A549 (cell line): ENCODE results near the gene RGMA. TPM values are rescaled to one million over a fixed set of nuclear protein-coding genes. Genes with fewer than 3 reads are reported as not detected.

Experiments used
- ATAC-seq, 2 experiments: fragments of 200-7000 bp in 1 of 2; fragments of >200 bp in 1 of 2; cut with Nextera tagmentation in 1 of 2; cut with Tn5 transposase in 1 of 2; 3 replicates each; pipeline versions ENCODE4 v1.8.0 to v1.9.1; 2018 to 2020; ENCODE audit warnings: mild to moderate bottlenecking in 1 of 2, moderate library complexity in 1 of 2
- CTCF ChIA-PET: fragments of 300-600 bp; sonication (Branson Sonifier 250); formaldehyde crosslinking; extraction: SDS; loops from one replicate; lab custom pipeline; 2021; ENCODE audit warnings: antibody characterized with exemption, inconsistent platforms; lab: Yijun Ruan, JAX
- POLR2A ChIA-PET: fragments of 350-600 bp; formaldehyde crosslinking; extraction: SDS; loops from one replicate; lab custom pipeline; 2021; ENCODE audit warnings: antibody characterized with exemption, inconsistent platforms; lab: Yijun Ruan, JAX
- DNase-seq, 2 experiments: peaks; one replicate each; pipeline versions ENCODE4 v3.0.0 to v3.0.0-alpha.2; 2011 to 2016; ENCODE audit warnings: low read depth in 1 of 2, low spot score in 1 of 2
- FAIRE-seq: peaks from 2 replicates; lab custom pipeline; 2011; peaks lifted over from hg19 to GRCh38; lab: Jason Lieb, UNC
- H3K27ac ChIP-seq, 2 experiments: fragments of >200 bp; sonication (Bioruptor Twin); formaldehyde crosslinking; 3 replicates each; pipeline ENCODE4 v1.5.1; 2016 to 2017
- H3K4me1 ChIP-seq: fragments of >200 bp; sonication (Bioruptor Twin); formaldehyde crosslinking; 3 replicates; pipeline ENCODE4 v1.6.1; 2016
- H3K4me2 ChIP-seq: fragments of >200 bp; sonication (Bioruptor Twin); formaldehyde crosslinking; 3 replicates; pipeline ENCODE4 v1.6.1; 2016
- H3K4me3 ChIP-seq: fragments of >200 bp; sonication (Bioruptor Twin); formaldehyde crosslinking; 3 replicates; pipeline ENCODE4 v1.5.1; 2016
- H3K9me3 ChIP-seq: fragments of >200 bp; sonication (Bioruptor Twin); formaldehyde crosslinking; 3 replicates; pipeline ENCODE4 v1.6.1; 2016
- ATOH8 ChIP-seq: fragments of 250-450 bp; sonication (Bioruptor Pico); IDR thresholded peaks from 2 replicates; pipeline ENCODE4 v1.5.0; 2020; ENCODE audit warnings: low read depth, mild to moderate bottlenecking, moderate library complexity
- BCL3 ChIP-seq: fragments of >200 bp; sonication (Bioruptor Twin); formaldehyde crosslinking; IDR thresholded peaks from 3 replicates; pipeline ENCODE4 v1.6.1; 2016
- CBX8 ChIP-seq: fragments of 200-600 bp; sonication (generic); IDR thresholded peaks from 2 replicates; pipeline ENCODE4 v1.6.1; 2016
- EHMT2 ChIP-seq: fragments of 200-600 bp; sonication (generic); IDR thresholded peaks from 2 replicates; pipeline ENCODE4 v1.6.1; 2016; ENCODE audit warnings: antibody characterized with exemption, low read depth, mild to moderate bottlenecking, moderate library complexity
- ELK1 ChIP-seq: fragments of 150-350 bp; IDR thresholded peaks from 2 replicates; pipeline ENCODE4 v1.6.1; 2014; ENCODE audit warnings: low read depth, mild to moderate bottlenecking, low read length
- EP300 ChIP-seq, 2 experiments: fragments of >200 bp; sonication (Bioruptor Twin); formaldehyde crosslinking; IDR thresholded peaks; 2 replicates in 1 of 2; 3 replicates in 1 of 2; pipeline ENCODE4 v1.6.1; 2016 to 2017
- FOSB ChIP-seq: fragments of 250-450 bp; sonication (Bioruptor Pico); IDR thresholded peaks from 2 replicates; pipeline ENCODE4 v1.5.0; 2020; ENCODE audit warnings: mild to moderate bottlenecking, moderate library complexity
- HDAC2 ChIP-seq: fragments of 200-600 bp; sonication (generic); IDR thresholded peaks from 2 replicates; pipeline ENCODE4 v1.6.1; 2016
- HES2 ChIP-seq: fragments of >200 bp; sonication (Bioruptor Twin); formaldehyde crosslinking; IDR thresholded peaks from 2 replicates; pipeline ENCODE4 v1.6.1; 2016
- HEYL ChIP-seq: fragments of 250-450 bp; sonication (Bioruptor Pico); IDR thresholded peaks from 2 replicates; pipeline ENCODE4 v1.8.0; 2021; ENCODE audit warnings: mild to moderate bottlenecking, moderate library complexity
- HOXA7 ChIP-seq: fragments of 250-450 bp; sonication (Bioruptor Pico); IDR thresholded peaks from 2 replicates; pipeline ENCODE4 v1.5.0; 2020; ENCODE audit warnings: mild to moderate bottlenecking, moderate library complexity
- HOXB5 ChIP-seq: fragments of 250-450 bp; sonication (Bioruptor Pico); IDR thresholded peaks from 2 replicates; pipeline ENCODE4 v1.5.0; 2020; ENCODE audit warnings: mild to moderate bottlenecking, moderate library complexity
- MAFK ChIP-seq: fragments of 450-650 bp; IDR thresholded peaks from 2 replicates; pipeline ENCODE4 v1.6.1; 2014; ENCODE audit not compliant: partially characterized antibody
- MAX ChIP-seq: IDR thresholded peaks from 2 replicates; pipeline ENCODE4 v1.6.1; 2012
- NFE2L2 ChIP-seq: fragments of 150-350 bp; conservative IDR thresholded peaks from 2 replicates; pipeline ENCODE4 v1.6.1; 2014; ENCODE audit warnings: low read length
- NPAS2 ChIP-seq: fragments of 250-450 bp; sonication (Bioruptor Pico); IDR thresholded peaks from 2 replicates; pipeline ENCODE4 v1.8.0; 2022; ENCODE audit warnings: mild to moderate bottlenecking, moderate library complexity, borderline replicate concordance
- PBX3 ChIP-seq: IDR thresholded peaks from 2 replicates; pipeline ENCODE4 v1.6.1; 2012
- PHF8 ChIP-seq: fragments of 200-600 bp; sonication (generic); IDR thresholded peaks from 2 replicates; pipeline ENCODE4 v1.6.1; 2016; ENCODE audit warnings: low read depth, mild to moderate bottlenecking, antibody characterized with exemption, moderate library complexity, borderline replicate concordance
- POLR2A ChIP-seq: IDR thresholded peaks from 2 replicates; pipeline ENCODE4 v1.6.1; 2012; ENCODE audit warnings: mild to moderate bottlenecking, low read length
- POLR2AphosphoS2 ChIP-seq: conservative IDR thresholded peaks from 2 replicates; pipeline ENCODE4 v1.6.1; 2012; ENCODE audit warnings: low read length, improper control_type of control experiment, inconsistent platforms
- RCOR1 ChIP-seq: fragments of 150-350 bp; IDR thresholded peaks from 2 replicates; pipeline ENCODE4 v1.6.1; 2014; ENCODE audit warnings: antibody characterized with exemption, low read length, low read depth
- TFCP2L1 ChIP-seq: fragments of 250-450 bp; sonication (Bioruptor Pico); IDR thresholded peaks from 2 replicates; pipeline ENCODE4 v1.5.0; 2021; ENCODE audit warnings: mild to moderate bottlenecking
- USF2 ChIP-seq: fragments of 450-650 bp; IDR thresholded peaks from 2 replicates; pipeline ENCODE4 v1.6.1; 2014; ENCODE audit warnings: antibody characterized with exemption
- ZFP36 ChIP-seq: fragments of 450-650 bp; IDR thresholded peaks from 2 replicates; pipeline ENCODE4 v1.6.1; 2014; ENCODE audit warnings: borderline replicate concordance; ENCODE audit not compliant: partially characterized antibody
- ZNF302 ChIP-seq: fragments of 250-450 bp; sonication (Bioruptor Pico); IDR thresholded peaks from 2 replicates; pipeline ENCODE4 v1.9.0; 2021; ENCODE audit warnings: inconsistent platforms, mild to moderate bottlenecking, moderate library complexity
- ZSCAN20 ChIP-seq: fragments of 250-450 bp; sonication (Bioruptor Pico); IDR thresholded peaks from 2 replicates; pipeline ENCODE4 v1.8.0; 2022; ENCODE audit warnings: mild to moderate bottlenecking, moderate library complexity
- WGBS: methylation state at CpG from one replicate; pipeline ENCODE4 v1.1.6; 2017; ENCODE audit errors: missing lambda C conversion rate; 5-methylcytosine and 5-hydroxymethylcytosine counted together
- polyA plus RNA-seq, 4 experiments: library from polyadenylated mRNA; depleted of rRNA in 3 of 4; stranded (reverse); fragments of >200 nt; fragmentation: RNase III in 1 of 4; extraction: RNeasy Plus Mini Kit Qiagen cat#74134 plus additional on column Dnase treatment in 1 of 4; gene quantifications; 2 replicates in 3 of 4; 3 replicates in 1 of 4; pipeline ENCODE4 v1.2.3, GENCODE V29; 2011 to 2017

Gene RGMA
- polyA plus RNA-seq, 2 of the 4 experiments (the other 2 are of a cell fraction), result 0.22 TPM; not detected in 1

- ATAC-seq, result no peak; a peak in 1 of 6 replicates
- CTCF ChIA-PET, result interaction anchor here (1.0 kb wide), 1 partner anchor 39 kb away, joined by 5 read pairs; no protein-coding TSS in a partner anchor
- FAIRE-seq, result no peak
Measured at GRCh38 chr15:93126599-93126998, 37.6 kb upstream of the RGMA start.

GRCh38 chr15:93126148-93126547 lies 37.1 kb upstream of the RGMA start:
- POLR2A ChIA-PET, result no interaction called here
- Histone ChIP-seq H3K4me2 (no peak overlapping the region), H3K4me1 (no peaks in the 10 kb centered on the region), H3K9me3 (no peaks in the 10 kb centered on the region), H3K4me3 (no peak overlapping the region), H3K27ac (no peak overlapping the region)
- WGBS, result 91% methylated on average over 3 of the region's 3 CpGs
- DNase-seq (no peak), FAIRE-seq (no peak), ATAC-seq (no peak)
- CTCF ChIA-PET, result interaction anchor here (1.5 kb wide), 1 partner anchor 38 kb away, joined by 6 read pairs; no protein-coding TSS in a partner anchor
- TF ChIP-seq NFE2L2 (no peak), EP300 (IDR thresholded peaks at IDR 0.05) (no peak), HDAC2 (no peak), TFCP2L1 (CRISPR knock-in tag) (no peak), ATOH8 (CRISPR knock-in tag) (no peak), ELK1 (no peak)

More at GRCh38 chr15:93126599-93126998, 37.6 kb upstream of the RGMA start:
- TF ChIP-seq HOXB5 (no peak), POLR2AphosphoS2 (no peak), HES2 (no peak), HEYL (no peak), MAFK (no peak), FOSB (CRISPR knock-in tag) (no peak), ATOH8 (CRISPR knock-in tag) (no peak), PHF8 (no peak), BCL3 (no peak), ZNF302 (no peak), ZFP36 (no peak), CBX8 (no peak), ZSCAN20 (CRISPR knock-in tag) (no peak)
- Histone ChIP-seq H3K9me3 (no peaks in the 10 kb centered on the region), H3K4me2 (no peak overlapping the region), H3K4me3 (no peak overlapping the region), H3K27ac (no peak overlapping the region), H3K4me1 (no peaks in the 10 kb centered on the region)
- POLR2A ChIA-PET, result no interaction called here
- no peak for DNase-seq
- WGBS, result 45% methylated on average over 6 of the region's 8 CpGs

- no peak overlapping the region for H3K27ac ChIP-seq
- ATAC-seq, result no peak
- 84% methylated on average over 4 of the region's 4 CpGs for WGBS
- no peaks in the 10 kb centered on the region for H3K9me3 ChIP-seq
- no peak overlapping the region for H3K4me3 ChIP-seq
- no peak for DNase-seq
- CTCF ChIA-PET, result interaction anchor here (0.7 kb wide), 1 partner anchor 730 kb away, joined by 3 read pairs; no protein-coding TSS in a partner anchor
- no peak overlapping the region for H3K4me2 ChIP-seq
- POLR2A ChIA-PET, result no interaction called here
- H3K4me1 ChIP-seq, result no peaks in the 10 kb centered on the region
- FAIRE-seq, result no peak
- no peak for TF ChIP-seq HOXB5
- TF ChIP-seq POLR2A, result no peak
- no peak for TF ChIP-seq EHMT2
- TF ChIP-seq HES2, result no peak
- TF ChIP-seq PBX3, result no peak
- TF ChIP-seq MAFK, result no peak
- no peak for TF ChIP-seq BCL3
- TF ChIP-seq NPAS2 (CRISPR knock-in tag), result no peak
- no peak for TF ChIP-seq HEYL
- TF ChIP-seq RCOR1, result no peak
- TF ChIP-seq MAX, result no peak
- TF ChIP-seq HOXA7 (CRISPR knock-in tag), result no peak
- TF ChIP-seq CBX8, result no peak
- TF ChIP-seq USF2, result no peak
Measured at GRCh38 chr15:93124126-93124525, 35.1 kb upstream of the RGMA start.
